PC-9 (cell line): Measurements from ENCODE around the gene B9D1.

Source experiments
- EZH2 ChIP-seq: fragments of 200-600 bp; sonication (generic); IDR thresholded peaks from 2 replicates; pipeline ENCODE4 v1.8.0; 2017; ENCODE audit warnings: antibody characterized with exemption, low read depth
- TF ChIP-seq, protein P1 (sequence below): fragments of 200-600 bp; sonication (generic); conservative IDR thresholded peaks from 2 replicates; pipeline ENCODE4 v1.6.1; 2017; ENCODE audit warnings: mixed run types, antibody characterized with exemption, mild to moderate bottlenecking, moderate library complexity

DNA sequence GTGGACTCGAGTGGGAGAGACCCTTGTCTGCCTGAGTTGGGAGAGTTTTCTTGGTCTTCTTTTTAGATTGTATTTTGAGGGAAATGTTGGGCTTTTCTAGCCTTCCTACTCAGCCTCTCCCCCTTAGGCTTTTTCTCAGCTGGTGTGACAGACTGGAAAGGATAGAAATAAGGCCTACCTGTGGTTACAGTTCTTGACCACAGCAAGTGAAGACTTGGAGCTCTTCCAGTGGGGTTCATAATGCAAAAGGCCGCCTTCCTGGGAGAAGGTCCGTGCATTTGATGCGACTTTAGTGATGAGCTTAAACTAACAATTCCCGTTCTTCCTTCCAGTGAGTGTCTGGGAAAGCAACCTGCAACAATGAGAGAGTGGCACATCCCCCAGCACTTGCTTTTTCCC lies 56.8 kb downstream of the B9D1 start:
- TF ChIP-seq, protein P1, sequence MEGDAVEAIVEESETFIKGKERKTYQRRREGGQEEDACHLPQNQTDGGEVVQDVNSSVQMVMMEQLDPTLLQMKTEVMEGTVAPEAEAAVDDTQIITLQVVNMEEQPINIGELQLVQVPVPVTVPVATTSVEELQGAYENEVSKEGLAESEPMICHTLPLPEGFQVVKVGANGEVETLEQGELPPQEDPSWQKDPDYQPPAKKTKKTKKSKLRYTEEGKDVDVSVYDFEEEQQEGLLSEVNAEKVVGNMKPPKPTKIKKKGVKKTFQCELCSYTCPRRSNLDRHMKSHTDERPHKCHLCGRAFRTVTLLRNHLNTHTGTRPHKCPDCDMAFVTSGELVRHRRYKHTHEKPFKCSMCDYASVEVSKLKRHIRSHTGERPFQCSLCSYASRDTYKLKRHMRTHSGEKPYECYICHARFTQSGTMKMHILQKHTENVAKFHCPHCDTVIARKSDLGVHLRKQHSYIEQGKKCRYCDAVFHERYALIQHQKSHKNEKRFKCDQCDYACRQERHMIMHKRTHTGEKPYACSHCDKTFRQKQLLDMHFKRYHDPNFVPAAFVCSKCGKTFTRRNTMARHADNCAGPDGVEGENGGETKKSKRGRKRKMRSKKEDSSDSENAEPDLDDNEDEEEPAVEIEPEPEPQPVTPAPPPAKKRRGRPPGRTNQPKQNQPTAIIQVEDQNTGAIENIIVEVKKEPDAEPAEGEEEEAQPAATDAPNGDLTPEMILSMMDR, result no peak
- no peak for TF ChIP-seq EZH2
